ENCODE data around the gene BLOC1S3.

Gene BLOC1S3

DNA sequence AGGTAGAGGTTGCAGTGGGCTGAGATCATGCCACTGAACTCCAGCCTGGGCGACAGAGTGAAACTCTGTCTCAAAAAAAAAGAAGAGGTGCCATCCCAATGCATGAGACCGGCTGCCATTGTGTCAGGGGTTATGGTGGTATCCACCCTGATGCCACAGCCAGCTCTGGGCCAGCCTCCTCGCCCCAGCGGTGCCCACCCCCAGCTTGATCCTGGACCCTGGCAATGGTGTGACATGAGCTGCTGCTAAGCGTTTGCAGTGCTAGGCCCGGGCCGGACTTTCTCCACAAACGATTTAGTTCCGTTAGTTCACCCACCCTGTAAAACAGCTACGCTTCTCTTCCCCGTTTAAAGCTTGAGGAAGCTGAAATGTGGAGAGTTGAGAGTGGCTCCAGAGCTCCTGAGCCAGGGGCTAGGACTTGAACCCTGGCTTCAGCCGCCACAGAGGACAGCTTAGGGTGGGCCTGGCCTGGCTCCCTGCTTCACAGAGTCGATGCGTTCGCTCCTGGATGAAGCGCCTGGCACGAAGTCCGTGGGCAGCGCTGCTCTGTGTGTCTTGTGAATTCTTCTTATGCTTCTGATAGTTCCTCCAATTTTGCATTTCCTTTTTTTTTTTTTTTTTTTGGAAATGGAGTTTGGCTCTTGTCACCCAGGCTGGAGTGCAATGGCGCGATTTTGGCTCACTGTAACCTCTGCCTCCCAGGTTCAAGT lies 43.3 kb upstream of the BLOC1S3 start:
- Histone ChIP-seq H3K4me1 (ENCODE audit: control insufficient read depth in 1 of 2, insufficient read depth in 1 of 2, low read depth in 1 of 2, low read length in 1 of 2) (no peaks in the 10 kb centered on the region), H3K36me3 (peaks cover under 1% of the 10 kb centered on the region), H3K27me3 (no peaks in the 10 kb centered on the region), H3K4me3 (ENCODE audit: low read depth in 1 of 2, low read length in 1 of 2) (no peak overlapping the region), H3K9me3 (no peaks in the 10 kb centered on the region), H3K27ac (no peak overlapping the region)
- TF ChIP-seq, protein P1, sequence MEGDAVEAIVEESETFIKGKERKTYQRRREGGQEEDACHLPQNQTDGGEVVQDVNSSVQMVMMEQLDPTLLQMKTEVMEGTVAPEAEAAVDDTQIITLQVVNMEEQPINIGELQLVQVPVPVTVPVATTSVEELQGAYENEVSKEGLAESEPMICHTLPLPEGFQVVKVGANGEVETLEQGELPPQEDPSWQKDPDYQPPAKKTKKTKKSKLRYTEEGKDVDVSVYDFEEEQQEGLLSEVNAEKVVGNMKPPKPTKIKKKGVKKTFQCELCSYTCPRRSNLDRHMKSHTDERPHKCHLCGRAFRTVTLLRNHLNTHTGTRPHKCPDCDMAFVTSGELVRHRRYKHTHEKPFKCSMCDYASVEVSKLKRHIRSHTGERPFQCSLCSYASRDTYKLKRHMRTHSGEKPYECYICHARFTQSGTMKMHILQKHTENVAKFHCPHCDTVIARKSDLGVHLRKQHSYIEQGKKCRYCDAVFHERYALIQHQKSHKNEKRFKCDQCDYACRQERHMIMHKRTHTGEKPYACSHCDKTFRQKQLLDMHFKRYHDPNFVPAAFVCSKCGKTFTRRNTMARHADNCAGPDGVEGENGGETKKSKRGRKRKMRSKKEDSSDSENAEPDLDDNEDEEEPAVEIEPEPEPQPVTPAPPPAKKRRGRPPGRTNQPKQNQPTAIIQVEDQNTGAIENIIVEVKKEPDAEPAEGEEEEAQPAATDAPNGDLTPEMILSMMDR (IDR thresholded peaks at IDR 0.05): no peak

GRCh38 chr19:45136507-45137178 lies 41.9 kb upstream of the BLOC1S3 start:
- H3K4me3 ChIP-seq (ENCODE audit: low read depth in 1 of 2, low read length in 1 of 2): no peak overlapping the region

GRCh38 chr19:45137179-45137761 lies 41.3 kb upstream of the BLOC1S3 start:
- Histone ChIP-seq H3K9me3 (no peaks in the 10 kb centered on the region), H3K4me3 (ENCODE audit: low read depth in 1 of 2, low read length in 1 of 2) (no peak overlapping the region), H3K36me3 (peaks cover 20% of the 10 kb centered on the region), H3K4me1 (ENCODE audit: control insufficient read depth in 1 of 2, insufficient read depth in 1 of 2, low read depth in 1 of 2, low read length in 1 of 2) (no peaks in the 10 kb centered on the region), H3K27me3 (no peaks in the 10 kb centered on the region), H3K27ac (no peak overlapping the region)
- TF ChIP-seq, protein P1 (IDR thresholded peaks at IDR 0.05): no peak

More at GRCh38 chr19:45136507-45137178, 41.9 kb upstream of the BLOC1S3 start:
- TF ChIP-seq, protein P1 (IDR thresholded peaks at IDR 0.05): no peak
- peaks cover 14% of the 10 kb centered on the region for H3K36me3 ChIP-seq
- H3K27me3 ChIP-seq: no peaks in the 10 kb centered on the region
- H3K4me1 ChIP-seq (ENCODE audit: control insufficient read depth in 1 of 2, insufficient read depth in 1 of 2, low read depth in 1 of 2, low read length in 1 of 2): no peaks in the 10 kb centered on the region
- H3K27ac ChIP-seq: no peak overlapping the region
- H3K9me3 ChIP-seq: no peaks in the 10 kb centered on the region

DNA sequence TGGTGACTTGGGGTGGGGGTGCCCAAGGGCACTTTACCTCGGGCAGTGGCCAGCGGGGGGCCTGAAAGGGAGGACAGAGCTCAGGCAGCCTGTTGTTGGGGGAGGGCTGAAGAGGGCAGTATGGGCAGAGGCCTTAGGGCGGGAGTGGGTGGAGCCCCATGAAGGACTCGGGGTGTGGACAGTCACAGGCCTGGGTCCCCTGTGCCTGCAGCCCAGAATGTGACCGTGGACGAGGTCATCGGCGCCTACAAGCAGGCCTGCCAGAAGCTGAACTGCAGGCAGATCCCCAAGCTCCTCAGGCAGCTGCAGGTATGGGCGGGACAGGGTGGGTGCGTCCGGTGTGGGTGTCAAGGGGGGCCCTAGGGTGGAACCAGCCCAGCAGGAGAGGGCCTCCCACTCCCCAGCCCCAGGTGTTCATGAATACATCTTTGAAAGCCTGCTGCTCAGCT lies 40.3 kb upstream of the BLOC1S3 start:
- no peaks in the 10 kb centered on the region for H3K4me1 ChIP-seq (ENCODE audit: control insufficient read depth in 1 of 2, insufficient read depth in 1 of 2, low read depth in 1 of 2, low read length in 1 of 2)

More for the DNA sequence above, 40.3 kb upstream of the BLOC1S3 start:
- peaks cover 31% of the 10 kb centered on the region for H3K36me3 ChIP-seq
- TF ChIP-seq, protein P1 (IDR thresholded peaks at IDR 0.05): no peak
- no peaks in the 10 kb centered on the region for H3K9me3 ChIP-seq
- no peaks in the 10 kb centered on the region for H3K27me3 ChIP-seq
- no peak overlapping the region for H3K27ac ChIP-seq
- no peak overlapping the region for H3K4me3 ChIP-seq (ENCODE audit: low read depth in 1 of 2, low read length in 1 of 2)
